ENCODE measurements around the gene ARFIP2.

DNA sequence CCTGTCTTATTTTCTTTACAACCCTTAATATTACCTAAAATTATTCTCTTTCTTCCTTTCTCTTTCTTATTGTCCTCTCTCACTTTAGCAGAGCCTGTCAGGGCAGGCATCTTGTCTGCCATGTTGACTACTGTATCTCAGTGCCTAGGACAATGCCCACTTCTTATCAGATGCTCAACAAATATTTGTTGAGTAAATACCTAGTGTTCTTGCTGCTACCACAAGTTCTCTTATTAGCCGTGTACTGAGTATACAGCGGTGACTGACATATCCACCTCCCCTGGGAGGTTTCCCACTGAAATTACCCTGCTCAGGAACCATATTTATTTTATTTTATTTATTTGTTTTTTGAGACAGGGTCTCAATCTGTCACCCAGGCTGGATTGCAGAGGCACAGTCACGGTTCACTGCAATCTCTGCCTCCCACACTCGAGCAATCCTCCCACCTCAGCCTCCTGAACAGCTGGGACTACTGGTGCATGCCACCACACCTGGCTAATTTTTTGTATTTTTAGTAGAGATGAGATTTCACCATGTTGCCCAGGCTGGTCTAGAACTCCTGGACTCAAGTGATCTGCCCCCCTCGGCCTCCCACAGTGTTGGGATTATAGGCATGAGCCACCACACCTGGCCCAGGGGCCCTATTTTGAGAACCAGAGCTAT, 47.0 kb downstream of the ARFIP2 start:
- TF ChIP-seq JUN (IDR thresholded peaks at IDR 0.05; ENCODE audit: borderline replicate concordance, insufficient read depth, insufficient read length, low read depth) (no peak), POLR2A (IDR thresholded peaks at IDR 0.05; ENCODE audit: low read depth, low read length) (no peak)
